Measurements from ENCODE around the gene ADGRV1.

DNA sequence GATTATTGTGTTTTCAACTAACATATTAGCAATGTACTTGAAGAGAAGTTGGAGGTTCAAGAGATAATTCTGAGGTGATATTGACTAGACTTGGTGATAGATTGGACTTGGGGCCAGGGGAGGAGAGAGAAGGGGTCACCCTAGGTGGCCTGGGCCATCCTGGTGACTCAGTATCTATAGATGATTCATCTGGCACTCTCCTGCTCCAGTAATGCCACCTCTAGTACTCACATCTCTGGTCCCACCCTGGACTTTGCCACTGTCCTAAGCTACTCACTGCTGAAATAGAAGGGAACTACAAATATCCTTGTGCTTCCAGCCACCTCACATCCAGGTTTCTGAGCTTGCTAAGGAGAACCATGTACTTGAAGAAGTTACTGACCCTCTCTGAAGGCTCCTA is 574.6 kb downstream of the ADGRV1 start:
- TF ChIP-seq ZNF274 (IDR thresholded peaks at IDR 0.05; ENCODE audit: low read depth, low read length) (no peak), YY1 (IDR thresholded peaks at IDR 0.05; ENCODE audit: insufficient read depth, insufficient read length) (no peak), SUZ12 (IDR thresholded peaks at IDR 0.05; ENCODE audit: extremely low read depth, insufficient read depth, insufficient read length) (no peak)
